ENCODE results near the gene CHCHD6.

The CHCHD6 gene

DNA sequence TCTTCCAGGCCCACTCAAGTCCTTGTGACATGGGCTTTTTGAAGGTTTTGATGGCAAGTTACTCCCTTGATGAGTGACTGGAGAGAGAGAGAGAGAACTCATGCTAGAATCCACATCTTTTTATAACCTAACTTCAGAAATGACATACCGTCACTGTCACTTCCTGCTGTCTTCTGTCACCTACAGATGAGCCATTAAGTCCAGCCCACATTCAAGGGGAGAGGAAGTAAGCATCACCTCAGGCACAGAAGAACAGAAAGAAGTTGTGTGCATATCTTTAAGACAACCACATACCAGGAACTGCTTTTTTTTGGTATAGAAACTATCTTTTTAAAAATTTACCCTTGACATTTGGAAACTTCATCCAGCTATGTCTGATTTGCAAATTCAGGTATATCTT, 32.5 kb upstream of the CHCHD6 start:
- DNase-seq = no peak

DNA sequence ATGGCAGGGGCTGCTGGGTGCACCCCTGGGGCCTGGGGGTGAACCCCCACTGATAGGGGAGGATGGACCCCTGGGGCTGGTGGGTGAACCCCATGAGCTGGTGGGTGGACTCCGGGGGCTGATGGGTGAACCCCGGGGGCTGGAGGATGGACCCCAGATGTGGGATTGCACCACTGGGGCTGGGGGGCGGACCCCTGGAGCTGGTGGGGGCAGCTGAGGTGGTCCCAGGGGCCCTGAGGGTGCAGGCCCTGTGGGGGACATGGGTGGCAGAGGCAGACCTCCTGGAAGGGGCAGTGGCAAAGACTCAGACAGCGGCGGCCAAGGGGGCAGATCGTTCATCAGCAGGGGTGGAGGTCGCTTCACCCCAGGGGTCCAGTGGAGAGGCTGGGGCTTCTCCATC, 31.7 kb upstream of the CHCHD6 start:
- DNase-seq = no peak

DNA sequence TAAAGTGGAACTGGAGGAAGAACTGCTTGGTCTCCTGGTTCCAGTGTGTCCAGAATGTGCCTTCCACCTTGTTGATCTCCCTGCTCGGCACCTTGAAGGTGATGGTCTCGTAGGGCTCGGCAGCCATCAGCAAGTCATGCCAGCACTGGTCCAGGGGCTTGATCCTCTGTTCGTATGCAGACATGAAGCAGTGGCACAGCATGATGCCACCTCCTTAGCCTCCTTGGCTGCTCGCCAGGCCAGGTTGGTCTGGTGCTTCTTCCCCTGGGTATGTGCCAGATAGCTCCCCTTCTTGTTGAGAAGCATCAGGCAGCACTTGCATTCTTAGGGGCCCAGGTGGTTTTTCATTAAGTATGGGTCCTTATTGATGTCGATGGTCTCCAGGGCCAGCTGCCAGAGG, 31.3 kb upstream of the CHCHD6 start:
- no peak for DNase-seq

DNA sequence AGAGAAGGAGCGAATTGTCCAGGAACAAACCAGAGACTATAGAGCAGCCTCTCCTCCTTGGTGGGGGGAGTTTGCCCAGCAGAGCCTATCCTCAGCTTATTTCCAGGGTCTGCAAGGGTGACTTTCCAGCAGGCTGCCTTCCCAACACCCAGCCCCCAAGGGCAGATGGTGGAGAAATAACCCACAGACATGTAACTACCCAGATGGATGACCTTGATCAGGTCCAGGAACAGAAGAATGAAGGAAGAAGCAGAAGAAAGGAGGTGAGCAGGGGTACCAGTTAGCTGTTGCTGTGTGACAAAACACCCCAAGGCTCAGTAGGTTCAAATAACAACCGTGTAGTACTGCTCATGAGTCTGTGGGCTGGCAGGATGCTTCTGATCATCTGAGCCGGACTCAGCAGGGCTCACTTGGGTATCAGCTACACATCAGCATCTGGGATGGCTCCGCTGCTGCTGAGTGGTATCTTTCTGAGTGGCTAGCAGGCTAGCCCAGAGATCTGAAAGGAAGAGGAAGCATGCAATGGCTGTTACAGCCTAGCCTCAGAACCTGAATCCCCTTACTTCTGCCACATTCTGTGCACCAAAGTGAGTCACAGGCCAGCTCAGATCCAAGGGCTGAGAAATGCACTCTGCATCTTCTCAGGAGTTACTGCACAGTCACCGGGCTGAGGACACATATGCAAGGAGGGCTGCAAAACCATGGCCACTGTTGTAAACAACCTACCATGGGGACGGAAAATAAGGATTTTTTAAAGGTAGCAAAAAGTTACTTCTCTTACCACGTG, 26.9 kb upstream of the CHCHD6 start:
- no peak for DNase-seq

DNA sequence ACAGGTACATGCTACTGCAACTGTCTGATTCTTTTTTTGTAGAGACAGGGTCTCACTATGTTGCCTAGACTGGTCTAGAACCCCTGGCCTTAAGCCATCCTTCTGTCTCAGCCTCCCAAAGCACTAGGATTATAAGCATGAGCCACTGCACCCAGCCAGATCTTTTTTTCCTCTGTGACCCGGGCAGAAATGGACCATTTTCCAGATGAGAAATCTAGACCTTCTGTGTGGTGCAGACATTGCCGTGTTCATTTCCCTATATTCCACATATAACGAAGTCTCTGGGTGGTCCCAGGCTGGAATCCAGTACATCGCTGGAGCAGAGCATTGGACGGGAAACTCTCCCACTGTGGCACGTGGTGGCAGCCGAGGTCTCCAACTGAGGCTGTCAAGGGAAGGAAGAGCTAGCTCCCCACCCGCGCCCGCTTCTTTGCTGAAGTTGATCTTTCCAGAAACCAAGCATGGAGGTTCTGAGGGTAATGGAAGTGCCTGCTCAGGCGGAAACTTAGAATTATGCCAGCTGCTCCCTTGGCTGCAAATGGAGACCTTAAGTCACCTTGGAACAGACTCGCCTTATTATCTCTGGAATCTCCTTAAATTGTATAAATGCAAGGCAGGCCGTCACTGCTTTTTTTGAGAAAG, 26.1 kb upstream of the CHCHD6 start:
- no peak for DNase-seq

DNA sequence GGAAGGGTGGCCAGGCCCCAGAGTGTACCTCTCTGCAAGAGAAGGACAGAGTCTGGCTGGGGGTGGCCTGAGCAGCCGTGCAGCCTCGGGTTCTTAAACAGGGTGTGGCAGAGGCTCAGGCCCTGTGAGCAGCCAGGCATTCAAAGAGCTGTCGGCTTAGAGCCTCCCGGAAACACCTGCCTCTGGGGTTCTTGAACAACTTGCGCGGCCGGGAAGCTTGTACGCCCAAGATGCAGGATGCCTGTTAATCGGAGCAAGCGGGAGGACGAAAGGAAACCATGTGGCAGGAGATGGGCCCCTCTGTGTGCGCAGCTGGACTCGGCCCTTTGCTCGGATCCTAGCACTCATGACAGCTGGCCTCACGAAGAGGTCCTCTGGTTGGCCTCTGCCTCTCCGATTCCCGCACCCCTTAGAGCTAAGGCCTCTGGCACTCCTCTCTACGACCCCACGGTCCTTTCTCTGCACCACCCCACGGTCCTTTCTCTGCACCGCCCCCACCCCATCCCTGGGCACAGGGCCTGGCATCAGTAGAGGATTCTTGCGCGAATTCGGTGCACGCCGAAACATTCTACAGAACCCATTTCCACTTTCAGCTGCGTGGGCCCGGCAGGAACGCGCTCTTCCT, 25.2 kb upstream of the CHCHD6 start:
- DNase-seq = no peak

DNA sequence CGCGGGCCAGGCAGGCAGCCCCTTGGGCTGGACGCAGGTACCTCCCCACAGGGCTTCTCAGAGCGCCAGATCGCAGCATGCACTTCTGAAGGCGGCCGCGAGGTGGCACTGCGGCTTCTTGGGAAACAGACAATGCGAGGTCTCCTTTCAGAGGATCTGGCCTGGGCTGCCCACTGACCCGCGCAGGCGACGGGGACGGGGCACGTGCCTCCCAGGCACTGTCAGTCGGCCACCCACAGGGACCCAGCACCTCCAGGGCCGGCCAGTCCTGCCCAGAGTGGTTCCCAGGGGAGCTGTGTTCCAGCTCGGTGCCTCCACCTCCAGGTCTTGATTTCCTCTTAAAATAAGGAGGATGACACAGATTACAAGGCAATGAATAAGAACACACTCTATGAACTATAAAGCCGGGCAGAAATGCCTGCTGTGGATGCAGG, 24.7 kb upstream of the CHCHD6 start:
- peak; percentile 62 for DNase-seq

DNA sequence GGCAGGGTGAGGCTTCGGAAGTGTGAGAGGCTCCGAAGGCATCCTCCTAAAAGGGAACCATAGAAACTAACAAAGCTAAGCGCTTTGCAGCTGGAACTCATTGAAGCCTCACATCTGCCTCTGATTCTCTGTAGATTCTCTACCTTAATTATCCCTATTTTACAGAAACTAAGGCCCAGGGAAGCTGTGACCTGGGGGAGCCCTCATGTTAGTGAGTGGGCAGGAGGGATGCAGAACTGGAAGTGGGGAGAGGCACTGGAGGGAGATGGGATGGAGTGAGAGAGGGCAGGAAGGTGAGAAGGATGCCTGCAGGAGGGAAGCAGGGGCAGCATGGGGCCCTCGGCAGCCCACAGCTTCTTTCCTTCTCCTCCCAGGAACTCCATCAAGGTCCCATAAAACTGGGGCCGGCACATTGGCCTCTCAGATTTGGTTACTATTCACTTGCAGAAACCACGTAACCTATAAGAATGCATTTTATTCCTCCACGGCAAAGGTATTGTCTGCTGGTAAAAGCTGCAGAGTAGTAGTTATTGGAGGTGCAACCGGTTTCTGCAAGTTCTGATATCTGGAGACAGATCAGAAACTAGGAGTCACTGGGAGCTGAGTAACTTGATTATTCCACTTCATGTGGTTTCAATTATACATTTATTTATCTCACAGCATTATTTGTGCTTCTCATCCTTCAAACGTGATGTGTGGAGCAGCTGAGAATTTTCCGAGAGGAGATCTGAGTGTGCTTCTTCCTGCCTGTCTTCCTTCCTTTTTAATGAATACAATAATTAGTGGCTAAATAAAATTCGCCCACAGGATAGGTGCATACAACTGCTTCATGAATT, 24.0 kb upstream of the CHCHD6 start:
- DNase-seq = no peak

DNA sequence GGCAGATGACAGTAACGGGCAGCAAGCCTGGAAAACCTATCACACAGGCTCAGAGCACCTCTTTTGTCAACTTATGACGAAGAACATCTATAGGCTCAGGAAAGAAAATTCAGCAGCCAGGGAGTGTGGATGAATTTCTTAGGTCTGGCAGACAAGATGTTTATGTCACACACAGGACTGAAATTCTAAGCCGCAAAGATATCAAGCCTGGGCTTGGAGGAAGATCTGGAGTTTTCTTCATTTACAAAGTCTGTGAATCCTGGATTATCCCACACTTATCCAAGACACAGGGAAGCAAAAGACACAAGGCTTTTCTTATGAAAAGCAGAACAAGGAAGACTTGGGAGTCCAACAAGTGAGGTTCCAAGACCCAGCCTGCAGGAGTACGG, 23.4 kb upstream of the CHCHD6 start:
- no peak for DNase-seq

DNA sequence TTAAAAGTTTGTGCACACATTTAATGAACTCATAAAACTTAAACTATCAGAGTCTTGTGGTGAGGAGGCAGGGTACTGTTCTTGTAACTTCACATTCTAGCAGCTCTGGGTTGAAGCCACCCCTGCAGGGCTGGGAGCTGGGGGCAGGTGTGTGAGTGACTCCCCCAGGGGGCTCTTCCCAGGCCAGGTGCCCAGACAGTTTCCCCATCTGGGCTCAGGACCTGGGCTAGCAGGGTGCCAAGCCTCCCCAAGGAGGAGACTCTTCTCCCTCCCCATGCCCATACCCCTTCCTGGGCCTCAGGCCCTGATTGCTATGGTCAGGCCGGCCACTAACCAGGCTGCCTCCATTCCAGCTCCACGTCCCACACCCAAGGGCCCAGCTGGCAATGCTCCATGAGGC, 22.0 kb upstream of the CHCHD6 start:
- DNase-seq = no peak

DNA sequence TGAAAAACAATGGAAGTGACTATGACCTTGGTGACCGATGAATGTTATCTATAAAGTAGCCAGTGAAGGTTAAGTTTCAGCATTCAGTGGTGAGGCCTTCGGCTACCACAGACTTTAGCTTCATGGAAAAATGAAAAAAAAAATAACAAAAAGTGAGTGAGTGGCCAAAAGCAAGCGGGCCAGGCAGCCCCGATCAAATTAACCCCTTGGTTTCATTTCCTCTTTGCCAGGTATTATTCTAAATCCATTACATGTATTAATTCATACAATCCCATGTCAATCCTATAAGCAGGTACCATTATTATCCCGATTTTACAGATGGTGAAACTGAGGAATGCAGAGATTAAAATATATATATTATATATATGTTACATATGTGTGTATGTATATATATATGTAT, 21.0 kb upstream of the CHCHD6 start:
- no peak for DNase-seq

DNA sequence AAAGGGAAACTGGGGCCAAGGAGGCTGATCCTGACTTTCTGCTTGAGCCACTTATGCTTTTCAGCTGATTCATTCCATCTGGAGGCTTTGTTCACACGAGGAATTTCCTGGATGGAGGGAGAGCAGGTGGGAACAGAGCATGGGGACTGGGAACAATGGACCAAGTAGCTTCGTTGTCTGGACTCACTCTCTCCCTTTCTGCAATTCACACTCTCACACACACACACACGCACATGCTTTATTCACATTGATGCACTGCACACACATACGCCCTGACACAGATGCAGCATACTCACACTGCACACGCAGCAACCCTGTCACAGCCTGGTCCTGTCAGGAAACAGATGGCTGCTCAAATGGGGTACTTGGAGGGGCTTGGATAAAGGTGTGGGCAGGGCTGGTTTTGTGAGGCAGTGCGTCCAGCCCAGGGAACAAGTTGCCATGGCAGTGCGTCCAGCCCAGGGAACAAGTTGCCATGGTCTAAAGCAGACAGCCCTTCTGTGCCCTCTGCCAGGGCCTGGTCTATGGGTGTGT, 19.8 kb upstream of the CHCHD6 start:
- peak; percentile 56 for DNase-seq

DNA sequence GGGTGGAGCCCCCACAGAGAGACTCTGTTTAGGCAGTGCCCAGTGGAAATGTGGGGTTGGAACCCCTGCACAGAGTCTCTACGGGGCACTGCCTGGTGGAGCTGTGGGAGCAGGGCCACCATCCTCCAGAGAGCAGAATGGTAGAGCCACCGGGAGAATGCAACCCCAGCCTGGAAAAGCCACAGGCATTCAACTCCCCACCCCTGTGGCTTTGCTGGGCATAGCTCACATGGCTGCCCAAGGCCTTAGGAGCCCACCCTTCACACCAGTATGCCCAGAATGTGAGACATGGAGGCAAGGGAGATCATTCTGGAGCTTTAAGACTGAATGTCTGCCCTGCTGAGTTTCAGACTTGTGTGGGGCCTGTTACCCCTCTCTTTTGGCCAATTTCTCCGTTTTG, 19.0 kb upstream of the CHCHD6 start:
- no peak for DNase-seq

DNA sequence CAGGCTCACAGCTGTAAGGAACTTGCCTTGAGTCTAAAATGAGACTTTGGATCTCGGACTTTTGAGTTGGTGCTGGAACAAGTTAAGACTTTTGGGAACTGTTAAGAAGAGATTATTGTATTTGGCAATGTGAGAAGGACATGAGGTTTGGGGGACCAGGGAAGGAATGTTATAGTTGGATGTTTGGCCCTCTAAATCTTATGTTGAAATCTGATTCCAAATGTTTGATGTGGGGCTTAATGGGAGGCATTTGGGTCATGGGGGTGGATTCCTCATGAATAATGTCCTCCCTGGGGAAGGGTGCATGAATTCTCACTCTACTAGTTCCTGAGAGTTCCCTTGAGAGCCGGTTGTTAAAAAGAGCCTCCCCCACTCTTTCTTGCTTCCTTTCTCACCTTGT, 18.5 kb upstream of the CHCHD6 start:
- no peak for DNase-seq

DNA sequence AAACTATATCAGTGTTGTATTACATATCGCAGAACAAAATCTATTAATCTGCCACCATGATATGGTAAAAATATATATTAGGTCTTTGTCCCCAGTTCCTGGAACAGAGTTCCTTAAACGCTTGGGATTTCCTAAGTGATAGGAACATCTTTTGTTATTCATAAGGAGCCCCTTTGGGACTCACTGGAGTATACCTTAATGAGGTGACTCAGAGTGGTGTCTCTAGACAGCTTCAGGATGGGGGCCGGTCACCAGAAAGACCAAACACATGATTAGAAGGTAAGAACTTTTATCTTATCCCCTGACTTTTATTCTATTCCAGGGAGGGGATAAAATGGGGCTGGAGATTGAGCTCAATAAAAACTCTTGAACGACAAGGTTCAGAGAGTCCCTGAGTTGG, 12.3 kb upstream of the CHCHD6 start:
- DNase-seq = no peak

DNA sequence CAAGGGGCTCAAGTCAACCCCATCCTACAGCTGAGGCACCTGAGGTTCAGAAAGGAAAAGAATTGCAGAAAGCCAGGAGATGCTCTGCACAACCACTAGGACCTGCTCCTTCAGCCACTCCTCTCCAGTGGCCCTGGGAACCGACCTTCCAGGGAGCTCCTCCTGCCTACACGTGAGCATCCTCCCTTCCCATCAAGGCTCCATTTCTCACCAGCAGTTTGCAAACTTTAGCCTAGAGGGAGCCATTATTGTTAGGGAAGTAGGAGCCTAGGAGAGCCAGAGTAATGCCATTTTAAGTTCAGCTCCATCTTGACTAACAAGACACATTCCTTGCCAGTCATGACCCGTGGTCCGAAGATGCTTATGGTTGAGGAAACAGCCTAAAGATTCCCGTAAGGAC, 11.2 kb upstream of the CHCHD6 start:
- DNase-seq = no peak

DNA sequence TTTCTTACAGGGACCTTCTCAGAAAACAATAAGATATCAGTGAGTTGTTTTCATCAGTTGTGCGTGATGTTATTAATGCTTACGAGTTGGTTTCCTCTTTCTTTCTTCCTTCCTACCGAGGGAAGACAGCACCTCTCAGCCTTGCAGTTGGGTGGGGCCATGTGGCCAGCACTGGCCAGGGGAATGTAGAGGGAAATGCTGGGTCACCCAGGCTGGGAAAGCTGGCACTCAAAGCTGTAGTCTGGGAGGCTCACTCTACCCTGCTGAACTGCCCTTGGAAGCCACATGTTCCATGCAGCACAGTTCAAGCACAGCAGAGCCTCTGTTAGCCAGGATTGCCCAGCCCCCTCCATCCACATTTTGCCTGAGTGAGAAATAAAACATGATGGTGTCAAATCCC, 10.1 kb upstream of the CHCHD6 start:
- no peak for DNase-seq

DNA sequence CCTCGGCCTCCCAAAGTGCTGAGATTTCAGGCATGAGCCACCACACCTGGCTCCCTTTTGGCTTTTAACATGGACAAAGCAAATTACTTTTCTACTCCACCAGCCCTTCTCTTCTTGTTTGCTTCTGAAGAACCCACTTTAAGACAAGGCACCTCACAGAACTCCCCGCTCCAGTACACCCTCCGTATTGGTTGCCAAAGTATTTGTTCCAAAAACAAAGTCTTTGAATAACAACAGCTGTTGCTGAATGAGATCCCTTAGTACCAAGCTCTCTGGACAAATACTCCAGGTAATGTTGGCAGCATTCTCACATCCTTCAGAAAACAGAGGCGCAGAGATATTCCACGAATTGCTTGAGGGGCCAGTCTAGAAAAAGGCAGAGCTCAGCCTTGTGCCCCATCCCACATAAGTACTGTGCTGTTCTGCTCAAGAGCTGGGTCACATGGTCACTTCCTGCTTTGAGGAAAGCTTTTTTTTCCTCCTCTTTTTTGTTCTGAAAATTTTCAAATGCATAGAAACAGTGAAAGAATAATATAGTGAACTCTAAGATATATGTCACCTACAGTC, 7.3 kb upstream of the CHCHD6 start:
- no peak for DNase-seq

DNA sequence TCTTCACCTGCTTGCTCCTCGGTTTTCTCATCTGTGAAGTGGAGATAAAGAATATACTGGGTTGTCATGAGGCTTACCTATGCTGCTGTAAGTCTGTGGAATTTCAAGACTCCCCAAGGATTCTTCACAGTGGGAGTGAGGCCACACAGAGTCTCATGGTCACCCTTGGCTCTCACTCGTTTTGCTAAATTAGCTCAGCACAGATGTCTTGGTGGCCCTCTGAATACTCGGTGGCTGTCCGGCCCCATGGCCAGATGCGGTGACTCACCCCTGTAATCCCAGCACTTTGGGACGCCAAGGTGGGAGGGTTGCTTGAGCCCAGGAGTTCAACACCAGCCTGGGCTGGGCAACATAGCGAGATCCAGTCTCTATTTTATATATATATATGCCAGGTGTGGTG, 5.0 kb upstream of the CHCHD6 start:
- no peak for DNase-seq

DNA sequence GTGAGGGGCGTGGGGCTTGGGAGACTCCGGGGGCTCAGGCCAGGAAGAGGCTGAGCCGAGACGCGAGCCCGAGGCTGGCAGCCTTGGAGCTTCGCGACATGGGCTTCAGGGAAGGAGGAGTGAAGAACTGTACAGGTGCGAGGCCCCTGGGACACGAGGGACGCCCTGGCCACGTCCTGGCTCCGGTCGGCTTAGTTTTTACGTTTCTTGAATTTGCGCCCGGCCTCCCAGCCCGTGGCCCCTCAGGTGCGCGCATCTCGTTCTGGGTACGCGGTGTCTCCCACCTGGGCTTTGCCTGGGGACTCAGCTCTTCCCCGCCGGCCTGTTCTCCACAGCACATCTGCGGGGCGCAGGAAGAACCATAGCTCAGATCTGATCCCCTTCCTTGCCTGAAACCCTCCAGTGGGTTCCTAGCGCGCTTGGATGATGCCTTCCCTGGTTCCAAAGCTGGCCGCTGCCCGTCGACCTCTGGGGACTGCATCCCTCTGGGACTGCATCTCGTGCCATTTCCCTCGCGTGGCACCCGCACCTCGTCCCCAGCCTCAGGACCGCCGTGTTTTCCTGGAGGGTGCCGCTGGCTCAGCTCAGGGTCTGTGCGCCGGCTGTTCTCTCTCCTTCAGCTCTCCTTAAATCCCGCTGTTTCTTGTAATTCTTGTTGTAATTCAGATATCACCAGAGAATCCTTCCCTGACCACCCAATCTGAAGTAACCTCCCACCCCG, 614 bp downstream of the CHCHD6 start:
- no peak for DNase-seq

DNA sequence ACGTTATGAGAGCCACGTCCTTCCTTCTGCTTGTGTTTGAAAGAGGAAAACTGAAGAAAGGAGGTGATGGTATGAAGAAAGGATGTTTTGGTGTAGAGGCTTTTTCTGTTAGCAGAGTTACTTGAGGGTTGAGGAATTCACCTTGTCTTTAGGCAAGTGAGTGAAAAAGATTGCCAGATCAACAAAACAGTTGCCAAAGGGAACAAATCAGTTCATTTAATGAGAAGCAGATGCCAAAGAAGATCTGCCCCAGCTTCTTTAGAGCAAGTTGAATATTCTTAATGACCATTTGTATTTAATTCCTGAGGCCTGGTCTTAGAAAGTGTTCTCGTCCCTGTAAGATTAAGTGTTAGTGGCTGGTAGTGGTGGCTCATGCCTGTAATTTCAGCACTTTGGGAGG, 2.6 kb downstream of the CHCHD6 start:
- DNase-seq = no peak

DNA sequence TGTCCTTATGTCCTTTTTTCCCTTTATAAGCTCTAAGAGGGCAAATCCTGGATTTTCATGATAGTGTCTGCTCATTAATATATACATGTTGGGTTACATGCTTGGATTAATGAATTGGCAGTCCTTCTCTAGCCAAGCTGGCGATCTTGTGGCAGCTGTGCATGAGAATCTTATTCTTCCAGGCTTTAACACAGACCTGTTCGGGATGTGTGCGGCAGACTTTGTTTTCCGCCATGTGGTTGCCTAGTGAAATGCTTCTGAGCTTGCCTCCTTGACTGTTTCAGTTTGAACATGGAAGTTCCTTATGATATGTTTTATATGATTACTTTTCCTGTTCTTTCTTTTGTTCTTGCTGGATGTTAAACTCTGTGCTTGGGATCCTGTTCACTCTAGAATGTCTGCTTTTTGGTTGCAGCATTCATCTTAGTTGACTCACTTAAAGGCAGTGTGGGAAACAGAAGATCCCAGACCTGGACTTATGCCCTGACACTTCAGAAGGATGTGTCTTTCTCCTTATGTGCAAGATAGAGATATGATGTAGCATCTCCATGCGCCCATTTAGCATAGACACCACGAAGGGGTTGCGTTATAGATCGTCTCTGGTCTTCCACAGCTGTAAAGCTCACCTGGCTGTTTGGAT, 7.2 kb downstream of the CHCHD6 start:
- DNase-seq = no peak
